Measurements from ENCODE around the gene ULK1.

The ULK1 gene

GRCh38 chr12:131894313-131894860 lies at the start of gene ULK1:
ULK1 (plus strand) TSS chr12:131894622; CDS start chr12:131895002, 380 bp downstream.
- DNase-seq: peak; percentile 88

- no peak for DNase-seq
These were observed 49.8 kb upstream of the ULK1 start for GRCh38 chr12:131844656-131845055.

GRCh38 chr12:131845121-131845520 lies 49.3 kb upstream of the ULK1 start:
- no peak for DNase-seq

- no peak for DNase-seq
These were observed 47.0 kb upstream of the ULK1 start for GRCh38 chr12:131847456-131847855.

DNA sequence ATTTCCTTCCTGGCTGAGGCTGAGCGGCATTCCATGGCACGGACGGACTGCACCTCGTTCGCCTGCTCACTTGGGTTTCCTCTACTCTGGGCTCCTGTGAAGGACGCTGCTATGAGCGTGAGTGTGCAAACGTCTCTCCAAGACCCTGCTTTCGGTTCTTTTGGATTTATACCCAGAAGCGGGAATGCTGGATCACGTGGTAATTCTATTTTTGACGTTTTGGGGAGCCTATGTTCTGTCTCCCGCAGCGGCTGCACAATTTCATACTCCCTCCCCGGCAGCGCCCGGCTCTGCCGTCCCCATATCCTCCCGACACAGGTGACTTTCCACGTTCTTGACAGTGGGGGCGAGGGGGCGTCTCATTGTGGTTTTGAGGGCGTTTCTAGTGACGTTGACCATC lies 45.7 kb upstream of the ULK1 start:
- DNase-seq: no peak

DNA sequence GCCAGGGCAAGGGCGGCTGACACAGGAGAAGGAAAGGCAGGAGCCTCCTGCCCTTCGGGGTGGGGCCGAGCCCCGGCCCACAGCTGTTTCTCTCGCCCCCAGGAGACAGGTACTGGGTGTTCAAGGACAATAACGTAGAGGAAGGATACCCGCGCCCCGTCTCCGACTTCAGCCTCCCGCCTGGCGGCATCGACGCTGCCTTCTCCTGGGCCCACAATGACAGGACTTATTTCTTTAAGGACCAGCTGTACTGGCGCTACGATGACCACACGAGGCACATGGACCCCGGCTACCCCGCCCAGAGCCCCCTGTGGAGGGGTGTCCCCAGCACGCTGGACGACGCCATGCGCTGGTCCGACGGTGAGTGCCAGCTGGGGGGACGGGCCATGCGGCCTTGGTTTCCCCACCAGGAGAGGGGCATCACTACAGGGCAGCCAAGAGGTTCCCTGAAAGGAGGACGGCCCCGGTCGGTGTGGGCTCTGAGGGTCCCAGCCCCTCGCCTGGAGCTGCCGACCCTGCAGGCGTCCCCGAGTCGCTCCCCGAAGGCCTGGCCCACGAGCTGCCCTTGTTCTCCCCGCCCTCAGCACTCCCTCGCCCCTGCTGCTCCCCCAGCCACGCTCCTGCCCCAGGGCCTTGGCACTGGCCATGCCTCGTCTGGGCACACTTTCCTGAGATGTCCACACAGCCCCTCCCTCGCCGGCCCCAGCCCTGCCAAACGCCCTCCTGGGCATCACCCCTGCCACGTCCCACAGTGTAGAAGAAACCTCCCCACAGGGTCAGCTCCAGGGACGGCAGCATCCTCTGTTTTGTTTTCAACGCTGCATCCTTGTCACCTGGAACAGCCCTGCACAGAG lies 44.5 kb upstream of the ULK1 start:
- DNase-seq: no peak

DNA sequence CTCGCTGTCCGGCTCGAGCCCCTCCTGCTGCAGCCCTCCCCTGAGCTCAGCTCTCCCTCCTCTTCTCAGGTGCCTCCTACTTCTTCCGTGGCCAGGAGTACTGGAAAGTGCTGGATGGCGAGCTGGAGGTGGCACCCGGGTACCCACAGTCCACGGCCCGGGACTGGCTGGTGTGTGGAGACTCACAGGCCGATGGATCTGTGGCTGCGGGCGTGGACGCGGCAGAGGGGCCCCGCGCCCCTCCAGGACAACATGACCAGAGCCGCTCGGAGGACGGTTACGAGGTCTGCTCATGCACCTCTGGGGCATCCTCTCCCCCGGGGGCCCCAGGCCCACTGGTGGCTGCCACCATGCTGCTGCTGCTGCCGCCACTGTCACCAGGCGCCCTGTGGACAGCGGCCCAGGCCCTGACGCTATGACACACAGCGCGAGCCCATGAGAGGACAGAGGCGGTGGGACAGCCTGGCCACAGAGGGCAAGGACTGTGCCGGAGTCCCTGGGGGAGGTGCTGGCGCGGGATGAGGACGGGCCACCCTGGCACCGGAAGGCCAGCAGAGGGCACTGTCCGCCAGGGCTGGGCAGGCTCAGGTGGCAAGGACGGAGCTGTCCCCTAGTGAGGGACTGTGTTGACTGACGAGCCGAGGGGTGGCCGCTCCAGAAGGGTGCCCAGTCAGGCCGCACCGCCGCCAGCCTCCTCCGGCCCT lies 43.4 kb upstream of the ULK1 start:
- DNase-seq: no peak

DNA sequence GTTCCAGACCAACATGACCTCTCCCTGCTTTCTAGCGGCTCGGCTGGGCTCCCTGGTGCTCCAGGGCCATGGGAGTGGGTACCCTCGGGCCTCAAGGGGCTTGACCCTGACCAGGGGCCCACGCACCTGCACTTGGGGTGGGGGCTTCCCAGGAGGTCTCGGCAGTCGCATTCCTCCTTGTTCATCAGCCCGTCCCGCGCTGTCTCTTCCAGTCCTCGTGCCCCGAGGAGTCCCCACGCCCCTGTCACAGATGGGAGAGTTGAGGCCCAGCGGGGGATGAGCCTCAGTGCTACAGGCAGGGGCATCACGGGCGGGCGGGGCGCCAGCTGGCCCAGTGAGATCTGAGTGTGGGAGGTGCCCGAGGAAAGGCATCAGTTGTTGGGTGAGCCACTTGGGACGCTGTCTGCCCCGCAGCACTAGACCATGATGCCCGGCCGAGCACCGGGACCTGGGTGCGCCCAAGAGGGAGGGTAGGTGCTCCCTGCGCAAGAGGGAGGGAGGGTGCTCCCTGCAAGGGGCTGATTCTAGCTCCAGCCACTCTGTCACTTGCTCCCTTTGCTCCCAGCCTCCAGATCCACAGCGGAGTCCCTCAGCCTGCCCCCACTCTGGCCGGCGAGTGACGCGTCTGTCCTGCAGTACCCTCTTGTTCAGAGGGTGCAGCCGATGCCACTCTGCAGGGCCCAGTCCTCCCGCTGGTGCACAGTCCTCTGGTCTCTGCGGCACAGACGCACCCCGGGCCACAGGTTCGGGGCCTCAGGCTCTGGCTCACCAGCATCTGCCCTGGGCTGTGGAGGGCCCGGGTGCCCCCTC lies 42.5 kb upstream of the ULK1 start:
- DNase-seq: no peak

GRCh38 chr12:131852551-131853299 lies 41.7 kb upstream of the ULK1 start:
- no peak for DNase-seq

GRCh38 chr12:131853832-131854797 lies 40.3 kb upstream of the ULK1 start:
- no peak for DNase-seq

GRCh38 chr12:131854861-131855476 lies 39.5 kb upstream of the ULK1 start:
- DNase-seq: no peak

- no peak for DNase-seq
These were observed 38.8 kb upstream of the ULK1 start for GRCh38 chr12:131855521-131856142.

DNA sequence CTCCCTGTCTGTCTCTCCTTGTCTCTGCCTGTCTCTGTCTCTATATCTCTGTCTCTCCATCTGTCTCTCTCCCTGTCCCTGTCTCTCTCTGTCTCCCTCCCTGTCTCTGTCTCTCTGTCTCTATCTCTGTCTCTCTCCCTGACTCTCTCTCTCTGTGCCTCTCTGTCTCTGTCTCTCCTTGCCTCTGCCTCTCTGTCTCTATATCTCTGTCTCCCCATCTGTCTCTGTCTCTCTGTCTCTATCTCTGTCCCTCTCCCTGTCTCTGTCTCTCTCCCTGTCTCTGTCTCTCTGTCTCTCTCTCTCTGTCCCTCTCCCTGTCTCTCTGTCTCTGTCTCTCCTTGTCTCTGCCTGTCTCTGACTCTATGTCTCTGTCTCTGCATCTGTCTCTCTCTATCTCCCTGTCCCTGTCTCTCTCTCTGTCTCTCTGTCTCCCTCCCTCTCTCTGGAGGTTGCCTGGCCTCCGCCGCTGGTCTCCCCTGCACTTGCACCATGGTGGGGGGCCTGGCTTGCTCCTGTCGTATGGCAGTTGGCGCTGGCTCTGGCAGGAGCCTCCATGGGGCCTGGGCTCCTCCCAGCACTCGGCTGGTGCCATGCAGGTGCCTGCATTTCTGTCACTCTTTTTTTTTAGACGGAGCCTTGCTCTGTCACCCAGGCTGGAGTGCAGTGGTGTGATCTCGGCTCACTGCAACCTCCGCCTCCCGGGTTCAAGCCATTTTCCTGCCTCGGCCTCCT lies 37.9 kb upstream of the ULK1 start:
- DNase-seq: no peak

DNA sequence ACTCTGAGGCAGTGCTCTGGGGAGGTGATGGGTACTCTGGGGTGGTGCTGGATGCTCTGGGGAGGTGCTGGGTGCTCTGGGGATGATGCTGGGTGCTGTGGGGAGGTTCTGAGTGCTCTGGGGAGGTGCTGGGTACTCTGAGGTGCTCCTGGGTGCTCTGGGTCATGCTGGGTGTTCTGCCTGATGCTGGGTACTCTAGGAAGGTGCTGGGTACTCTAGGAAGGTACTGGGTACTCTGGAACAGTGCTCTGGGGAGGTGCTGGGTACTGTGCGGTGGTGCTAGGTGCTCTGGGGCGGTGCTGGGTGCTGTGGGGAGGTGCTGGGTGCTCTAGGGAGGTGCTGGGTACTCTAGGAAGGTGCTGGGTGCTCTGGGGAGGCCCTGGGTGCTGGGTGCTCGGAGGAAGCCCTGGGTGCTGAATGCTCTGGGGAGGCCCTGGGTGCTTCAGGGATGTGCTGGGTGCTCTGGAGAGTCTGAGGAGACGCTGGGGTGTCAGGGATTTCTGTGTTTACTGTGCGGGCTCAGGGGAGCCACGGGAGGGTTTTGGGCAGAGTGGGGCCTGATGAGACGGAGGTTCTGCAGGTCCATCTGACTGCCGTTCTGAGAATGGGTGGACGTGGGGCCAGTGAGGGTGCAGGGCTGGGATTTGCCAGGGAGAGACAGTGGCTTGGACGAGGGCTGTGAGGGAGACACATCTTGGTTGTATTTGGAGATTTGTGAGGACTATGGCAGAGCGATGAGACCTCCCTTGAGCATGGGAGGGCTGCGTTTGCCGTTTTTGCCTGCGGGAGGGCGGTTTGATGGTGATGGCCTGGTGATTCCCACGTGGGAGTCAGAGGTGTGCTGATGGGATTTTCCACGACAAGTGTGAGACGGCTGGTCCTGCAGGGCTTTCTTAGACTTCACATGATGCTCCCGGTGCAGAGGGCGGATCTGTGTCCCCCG lies 36.2 kb upstream of the ULK1 start:
- DNase-seq: no peak

- DNase-seq: peak; percentile 62
These were observed 33.8 kb upstream of the ULK1 start for GRCh38 chr12:131860472-131861260.

GRCh38 chr12:131861261-131862083 lies 33.0 kb upstream of the ULK1 start:
- no peak for DNase-seq

DNA sequence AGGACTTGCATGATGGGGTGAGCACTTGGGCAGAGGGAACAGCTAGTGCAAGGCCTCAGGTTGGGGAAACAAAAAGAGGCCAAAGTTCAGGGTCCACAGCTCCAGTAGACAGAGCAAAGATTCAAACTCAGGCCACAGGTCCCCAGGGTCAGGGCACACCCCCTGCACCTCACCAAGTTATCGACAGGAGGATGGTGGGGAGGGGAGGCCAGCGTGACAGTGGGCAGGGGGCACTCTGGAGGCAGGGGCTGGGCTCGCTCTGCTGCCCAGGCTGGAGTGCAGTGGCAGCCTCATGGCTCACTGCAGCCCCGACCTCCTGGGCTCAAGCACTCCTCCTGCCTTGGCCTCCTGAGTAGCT lies 32.4 kb upstream of the ULK1 start:
- no peak for DNase-seq

Data from NCI-H2029 (cell line).